ENCODE results near the gene EVX2.

The EVX2 gene

GRCh38 chr2:176083796-176084261 is at the start of gene EVX2:
Gene EVX2 (minus strand): TSS chr2:176083962. CDS start chr2:176083776, 186 bp downstream.
- Histone ChIP-seq H3K36me3 (ENCODE audit: insufficient read depth, low read length) (no peaks in the 10 kb centered on the region), H3K79me2 (ENCODE audit: control insufficient read depth, insufficient read depth, low read length, unreplicated experiment) (no peaks in the 10 kb centered on the region), H2AFZ (ENCODE audit: low read length, unreplicated experiment) (no peak within 1 kb of the TSS), H3K4me1 (ENCODE audit: control insufficient read depth, insufficient read depth, low read length, unreplicated experiment) (no peaks in the 10 kb centered on the region), H3K27ac (ENCODE audit: low read depth, low read length) (no peak within 1 kb of the TSS), H3K4me3 (ENCODE audit: low read depth, low read length) (no peak within 1 kb of the TSS), H3K27me3 (ENCODE audit: insufficient read depth, low read length) (peaks cover 97% of the 10 kb centered on the region)

GRCh38 chr2:176133389-176133788 is 49.6 kb upstream of the EVX2 start:
- no peak overlapping the region for H2AFZ ChIP-seq (ENCODE audit: low read length, unreplicated experiment)
- no peak overlapping the region for H3K27ac ChIP-seq (ENCODE audit: low read depth, low read length)
- peaks cover 31% of the 10 kb centered on the region for H3K4me1 ChIP-seq (ENCODE audit: control insufficient read depth, insufficient read depth, low read length, unreplicated experiment)
- no peak overlapping the region for H3K4me3 ChIP-seq (ENCODE audit: low read depth, low read length)
- H3K79me2 ChIP-seq (ENCODE audit: control insufficient read depth, insufficient read depth, low read length, unreplicated experiment), result peaks cover 49% of the 10 kb centered on the region
- H3K36me3 ChIP-seq (ENCODE audit: insufficient read depth, low read length), result peaks cover 4% of the 10 kb centered on the region; the same call in 1 of the 2 replicates
- H3K27me3 ChIP-seq (ENCODE audit: insufficient read depth, low read length), result no peaks in the 10 kb centered on the region

GRCh38 chr2:176132205-176133171 is 48.7 kb upstream of the EVX2 start:
- Histone ChIP-seq H3K4me1 (ENCODE audit: control insufficient read depth, insufficient read depth, low read length, unreplicated experiment) (peaks cover 30% of the 10 kb centered on the region), H3K79me2 (ENCODE audit: control insufficient read depth, insufficient read depth, low read length, unreplicated experiment) (peaks cover 40% of the 10 kb centered on the region), H3K4me3 (ENCODE audit: low read depth, low read length) (peak overlapping the region; percentile 31), H2AFZ (ENCODE audit: low read length, unreplicated experiment) (no peak overlapping the region), H3K36me3 (ENCODE audit: insufficient read depth, low read length) (peaks cover 4% of the 10 kb centered on the region; the same call in 1 of the 2 replicates), H3K27ac (ENCODE audit: low read depth, low read length) (no peak overlapping the region), H3K27me3 (ENCODE audit: insufficient read depth, low read length) (no peaks in the 10 kb centered on the region)

- Histone ChIP-seq H3K79me2 (ENCODE audit: control insufficient read depth, insufficient read depth, low read length, unreplicated experiment) (peaks cover 33% of the 10 kb centered on the region), H2AFZ (ENCODE audit: low read length, unreplicated experiment) (no peak overlapping the region), H3K36me3 (ENCODE audit: insufficient read depth, low read length) (peaks cover 4% of the 10 kb centered on the region; the same call in 1 of the 2 replicates), H3K27me3 (ENCODE audit: insufficient read depth, low read length) (no peaks in the 10 kb centered on the region), H3K4me3 (ENCODE audit: low read depth, low read length) (peak overlapping the region; percentile 79), H3K4me1 (ENCODE audit: control insufficient read depth, insufficient read depth, low read length, unreplicated experiment) (peaks cover 30% of the 10 kb centered on the region), H3K27ac (ENCODE audit: low read depth, low read length) (peak overlapping the region; percentile 74; the same call in 1 of the 2 replicates)
Observed at GRCh38 chr2:176131848-176132158, 48.0 kb upstream of the EVX2 start.

GRCh38 chr2:176130957-176131847 is 47.4 kb upstream of the EVX2 start:
- Histone ChIP-seq H3K27me3 (ENCODE audit: insufficient read depth, low read length) (no peaks in the 10 kb centered on the region), H3K4me3 (ENCODE audit: low read depth, low read length) (peak overlapping the region; percentile 79)

GRCh38 chr2:176130147-176130956 is 46.6 kb upstream of the EVX2 start:
- Histone ChIP-seq H3K27ac (ENCODE audit: low read depth, low read length) (peak overlapping the region; percentile 74), H2AFZ (ENCODE audit: low read length, unreplicated experiment) (peak overlapping the region; percentile 80), H3K4me3 (ENCODE audit: low read depth, low read length) (peak overlapping the region; percentile 79), H3K27me3 (ENCODE audit: insufficient read depth, low read length) (no peaks in the 10 kb centered on the region), H3K79me2 (ENCODE audit: control insufficient read depth, insufficient read depth, low read length, unreplicated experiment) (peaks cover 27% of the 10 kb centered on the region), H3K4me1 (ENCODE audit: control insufficient read depth, insufficient read depth, low read length, unreplicated experiment) (peaks cover 26% of the 10 kb centered on the region), H3K36me3 (ENCODE audit: insufficient read depth, low read length) (peaks cover 4% of the 10 kb centered on the region; the same call in 1 of the 2 replicates)

More at GRCh38 chr2:176130957-176131847, 47.4 kb upstream of the EVX2 start:
- H3K79me2 ChIP-seq (ENCODE audit: control insufficient read depth, insufficient read depth, low read length, unreplicated experiment), result peaks cover 27% of the 10 kb centered on the region
- H3K4me1 ChIP-seq (ENCODE audit: control insufficient read depth, insufficient read depth, low read length, unreplicated experiment), result peaks cover 30% of the 10 kb centered on the region
- H3K36me3 ChIP-seq (ENCODE audit: insufficient read depth, low read length), result peaks cover 4% of the 10 kb centered on the region; the same call in 1 of the 2 replicates
- peak overlapping the region; percentile 74 for H3K27ac ChIP-seq (ENCODE audit: low read depth, low read length)
- H2AFZ ChIP-seq (ENCODE audit: low read length, unreplicated experiment), result peak overlapping the region; percentile 19

- H2AFZ ChIP-seq (ENCODE audit: low read length, unreplicated experiment), result peak overlapping the region; percentile 80
- H3K4me1 ChIP-seq (ENCODE audit: control insufficient read depth, insufficient read depth, low read length, unreplicated experiment), result peaks cover 20% of the 10 kb centered on the region
- peak overlapping the region; percentile 74 for H3K27ac ChIP-seq (ENCODE audit: low read depth, low read length)
Observed at GRCh38 chr2:176129813-176130146, 46.0 kb upstream of the EVX2 start.

GRCh38 chr2:176128982-176129796 is 45.4 kb upstream of the EVX2 start, which contains the start of gene HOXD8:
Gene HOXD8 (plus strand): TSS chr2:176129705. CDS start chr2:176130367, 662 bp downstream.
- peak within 1 kb of the TSS; percentile 74 for H3K27ac ChIP-seq (ENCODE audit: low read depth, low read length)
- peaks cover 4% of the 10 kb centered on the region; the same call in 1 of the 2 replicates for H3K36me3 ChIP-seq (ENCODE audit: insufficient read depth, low read length)
- peaks cover 18% of the 10 kb centered on the region for H3K79me2 ChIP-seq (ENCODE audit: control insufficient read depth, insufficient read depth, low read length, unreplicated experiment)
- peak within 1 kb of the TSS; percentile 89 for H2AFZ ChIP-seq (ENCODE audit: low read length, unreplicated experiment)
- no peaks in the 10 kb centered on the region for H3K27me3 ChIP-seq (ENCODE audit: insufficient read depth, low read length)
- peaks cover 15% of the 10 kb centered on the region for H3K4me1 ChIP-seq (ENCODE audit: control insufficient read depth, insufficient read depth, low read length, unreplicated experiment)
- peak within 1 kb of the TSS; percentile 79 for H3K4me3 ChIP-seq (ENCODE audit: low read depth, low read length)

More at GRCh38 chr2:176129813-176130146, 46.0 kb upstream of the EVX2 start:
- H3K4me3 ChIP-seq (ENCODE audit: low read depth, low read length), result peak overlapping the region; percentile 79
- peaks cover 4% of the 10 kb centered on the region; the same call in 1 of the 2 replicates for H3K36me3 ChIP-seq (ENCODE audit: insufficient read depth, low read length)
- H3K27me3 ChIP-seq (ENCODE audit: insufficient read depth, low read length), result no peaks in the 10 kb centered on the region
- peaks cover 23% of the 10 kb centered on the region for H3K79me2 ChIP-seq (ENCODE audit: control insufficient read depth, insufficient read depth, low read length, unreplicated experiment)
